Activated T-cell treated with anti-CD3 and anti-CD28 coated beads, Interleukin-2, amount 50 U/mL, for 48 hours (primary cell): Measurements from ENCODE around the gene WNT7B.

Experiments used
- DNase-seq, 2 experiments: peaks; one replicate each; pipeline ENCODE4 v3.0.0-alpha.2; 2020

The WNT7B gene

GRCh38 chr22:45884201-45885062 lies 92.5 kb downstream of the WNT7B start:
- no peak for DNase-seq

- no peak for DNase-seq
Measured at GRCh38 chr22:45883811-45884170, 93.2 kb downstream of the WNT7B start.

- DNase-seq, result no peak
Measured at GRCh38 chr22:45882881-45883810, 93.8 kb downstream of the WNT7B start.

DNA sequence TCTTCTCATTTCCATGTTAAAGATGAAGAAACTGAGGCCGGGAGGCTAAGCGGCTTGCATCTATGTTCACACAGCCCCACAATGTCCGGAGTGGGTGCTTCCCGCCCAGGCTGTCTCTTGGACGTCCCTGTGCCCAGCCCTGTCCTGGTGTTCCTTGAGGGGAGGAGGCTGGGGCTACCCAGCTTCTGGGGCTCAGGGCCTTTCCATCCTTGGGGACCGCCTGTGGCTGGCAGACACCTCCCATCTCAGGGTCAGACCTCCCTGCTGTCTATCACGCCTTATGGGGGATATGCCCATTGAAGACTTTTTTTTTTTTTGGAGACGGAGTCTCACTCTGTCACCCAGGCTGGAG lies 95.5 kb downstream of the WNT7B start:
- DNase-seq, result no peak

- DNase-seq, result no peak
Measured at GRCh38 chr22:45880716-45881523, 96.0 kb downstream of the WNT7B start.

GRCh38 chr22:45880091-45880715 lies 96.8 kb downstream of the WNT7B start:
- no peak for DNase-seq

DNA sequence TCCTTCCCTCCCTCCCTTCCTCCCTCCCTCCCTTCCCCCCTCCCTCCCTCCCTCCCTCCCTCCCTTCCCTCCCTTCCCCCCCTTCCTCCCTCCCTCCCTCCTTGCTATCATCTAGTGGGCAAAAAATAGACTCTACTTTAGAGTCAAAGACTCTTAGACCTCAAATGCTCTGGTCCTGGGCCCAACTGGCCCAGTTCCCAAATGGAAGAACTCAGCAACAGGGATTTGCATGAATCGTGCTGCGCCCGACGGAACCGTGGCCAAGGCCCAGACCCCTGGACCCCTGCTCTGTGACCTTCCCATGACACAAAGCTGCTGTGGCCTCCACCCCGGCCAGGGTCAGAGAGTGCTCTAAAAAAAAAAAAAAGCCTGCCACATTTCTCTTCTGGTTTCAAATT lies 97.4 kb downstream of the WNT7B start:
- no peak for DNase-seq

GRCh38 chr22:45878901-45879551 lies 97.9 kb downstream of the WNT7B start:
- no peak for DNase-seq

- no peak for DNase-seq
Measured at GRCh38 chr22:45878051-45878781, 98.7 kb downstream of the WNT7B start.

GRCh38 chr22:45877651-45878050 lies 99.3 kb downstream of the WNT7B start:
- no peak for DNase-seq

- no peak for DNase-seq
Measured at GRCh38 chr22:45877036-45877380, 100.0 kb downstream of the WNT7B start.

- no peak for DNase-seq
Measured at GRCh38 chr22:45876136-45877035, 100.6 kb downstream of the WNT7B start.

DNA sequence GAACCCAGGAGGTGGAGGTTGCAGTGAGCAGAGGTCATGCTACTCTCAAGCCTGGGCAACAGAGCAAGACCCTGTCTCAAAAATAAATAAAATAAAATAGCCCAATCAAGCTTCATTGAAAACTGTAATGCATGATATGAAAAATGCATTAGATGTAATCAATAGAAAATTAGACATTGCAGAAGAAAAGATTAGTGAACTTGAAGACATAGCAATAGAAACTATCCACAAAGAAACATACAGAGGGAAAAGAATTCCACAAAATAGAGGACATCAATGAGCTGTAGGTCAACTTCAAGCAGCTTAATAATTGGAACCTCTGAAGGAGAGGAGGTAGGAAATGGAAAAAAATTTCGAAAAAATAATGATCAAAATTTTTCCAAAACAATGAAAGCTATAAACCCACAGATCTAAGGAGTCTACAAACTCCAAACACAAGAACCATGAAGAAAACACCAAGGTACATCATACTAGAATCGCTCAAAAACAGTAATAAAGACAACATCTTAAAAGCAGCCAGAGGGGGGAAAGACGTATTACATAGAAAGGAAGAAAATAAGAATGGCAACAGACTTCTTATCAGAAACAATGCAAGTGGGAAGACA lies 104.2 kb downstream of the WNT7B start:
- DNase-seq, result no peak

DNA sequence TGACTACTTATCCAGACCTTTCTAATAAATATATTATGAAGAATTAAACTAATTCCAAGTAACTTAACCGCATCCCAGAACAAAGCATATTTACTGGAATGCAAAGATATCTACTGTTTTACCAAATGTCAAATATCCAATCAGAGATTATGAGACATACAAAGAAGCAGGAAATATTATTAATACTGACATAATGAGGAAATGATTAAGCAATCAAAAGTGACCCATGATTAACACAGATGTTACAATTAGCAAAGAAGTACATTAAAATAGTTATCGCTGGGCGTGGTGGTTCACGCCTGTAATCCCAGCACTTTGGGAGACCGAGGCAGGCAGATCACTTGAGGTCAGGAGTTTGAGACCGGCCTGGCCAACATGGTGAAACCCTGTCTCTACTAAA lies 105.2 kb downstream of the WNT7B start:
- DNase-seq, result no peak
